ENCODE data around the gene APBB1.

Gene APBB1

GRCh38 chr11:6455070-6455469 is 36.2 kb upstream of the APBB1 start:
- TF ChIP-seq USF1 (IDR thresholded peaks at IDR 0.05) (peak; percentile 36; the same call in 1 of the 2 replicates), NFIC (IDR thresholded peaks at IDR 0.05) (no peak)

- TF ChIP-seq NFIC (IDR thresholded peaks at IDR 0.05) (no peak), FOXM1 (IDR thresholded peaks at IDR 0.05; ENCODE audit: borderline replicate concordance, low read depth) (no peak), RAD21 (IDR thresholded peaks at IDR 0.05; ENCODE audit: low read depth) (no peak), REST (IDR thresholded peaks at IDR 0.05; ENCODE audit: low read depth) (no peak), USF1 (IDR thresholded peaks at IDR 0.05) (no peak), TCF12 (IDR thresholded peaks at IDR 0.05; ENCODE audit: low read depth) (no peak)
Observed at GRCh38 chr11:6453152-6453551, 34.3 kb upstream of the APBB1 start.

GRCh38 chr11:6452219-6452618 is 33.3 kb upstream of the APBB1 start:
- TF ChIP-seq MAX (IDR thresholded peaks at IDR 0.05): no peak
- TF ChIP-seq TCF12 (IDR thresholded peaks at IDR 0.05; ENCODE audit: low read depth): no peak
- no peak for TF ChIP-seq EGR1 (IDR thresholded peaks at IDR 0.05)
- TF ChIP-seq EP300 (IDR thresholded peaks at IDR 0.05; ENCODE audit: borderline replicate concordance): no peak
- TF ChIP-seq NFIC (IDR thresholded peaks at IDR 0.05): no peak
- TF ChIP-seq REST (IDR thresholded peaks at IDR 0.05; ENCODE audit: low read depth): no peak
- TF ChIP-seq RAD21 (IDR thresholded peaks at IDR 0.05; ENCODE audit: low read depth): no peak
- no peak for TF ChIP-seq TAF1 (IDR thresholded peaks at IDR 0.05; ENCODE audit: low read depth)
- TF ChIP-seq USF1 (IDR thresholded peaks at IDR 0.05): no peak
- no peak for TF ChIP-seq ZBTB7A (IDR thresholded peaks at IDR 0.05; ENCODE audit: low read depth)
- TF ChIP-seq YY1 (IDR thresholded peaks at IDR 0.05; ENCODE audit: low read depth): no peak
- TF ChIP-seq TEAD4 (IDR thresholded peaks at IDR 0.05): no peak
- TF ChIP-seq FOXM1 (IDR thresholded peaks at IDR 0.05; ENCODE audit: borderline replicate concordance, low read depth): no peak
- no peak for TF ChIP-seq CEBPB (IDR thresholded peaks at IDR 0.05)
- TF ChIP-seq CREB1 (IDR thresholded peaks at IDR 0.05; ENCODE audit: low read depth): no peak

GRCh38 chr11:6448574-6448973 is 29.7 kb upstream of the APBB1 start:
- TF ChIP-seq YY1 (IDR thresholded peaks at IDR 0.05; ENCODE audit: low read depth) (no peak), RAD21 (IDR thresholded peaks at IDR 0.05; ENCODE audit: low read depth) (no peak), REST (IDR thresholded peaks at IDR 0.05; ENCODE audit: low read depth) (no peak), CEBPB (IDR thresholded peaks at IDR 0.05) (no peak), FOXM1 (IDR thresholded peaks at IDR 0.05; ENCODE audit: borderline replicate concordance, low read depth) (no peak), MAX (IDR thresholded peaks at IDR 0.05) (no peak), TAF1 (IDR thresholded peaks at IDR 0.05; ENCODE audit: low read depth) (no peak), TCF12 (IDR thresholded peaks at IDR 0.05; ENCODE audit: low read depth) (no peak), CREB1 (IDR thresholded peaks at IDR 0.05; ENCODE audit: low read depth) (no peak), ZBTB7A (IDR thresholded peaks at IDR 0.05; ENCODE audit: low read depth) (no peak)
